ENCODE measurements around the gene ALKBH3. TPM values are rescaled to one million over a fixed set of nuclear protein-coding genes. Genes with fewer than 3 reads are reported as not detected.

ALKBH3 gene
- total RNA-seq, 3 donors from 2014 or later (not counting 1 experiment from before 2014, with no cell fraction given), result 24.3 to 30.8 (median 29.6) TPM

DNA sequence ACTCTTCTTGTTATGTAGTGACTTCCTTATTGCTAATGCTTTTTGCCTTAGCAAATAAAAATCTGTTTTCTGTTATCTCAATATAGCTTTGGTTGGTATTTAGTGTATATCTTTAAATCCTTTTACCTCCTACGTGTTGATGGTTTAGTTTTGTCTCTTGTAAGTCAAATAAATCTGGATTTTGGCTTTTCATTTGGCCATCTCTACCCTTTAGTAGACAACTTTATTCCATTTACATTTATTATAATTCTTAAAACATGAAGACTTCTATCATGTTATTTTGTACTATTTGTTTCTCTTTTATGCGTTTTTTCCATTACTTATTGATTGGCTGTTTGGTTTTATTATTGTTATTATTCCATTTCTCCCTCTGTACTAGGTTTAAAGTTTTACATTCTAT is 19.5 kb upstream of the ALKBH3 start:
- DNase-seq (no peak), ATAC-seq (no peak)
- Mint-ChIP-seq H3K9me3 (peaks cover 2 to 4% of the 10 kb centered on the region in 2 donors), H3K27me3 (ENCODE audit: low read depth in 2 of 2) (peaks cover 4 to 8% of the 10 kb centered on the region in 2 donors), H3K36me3 (no peaks in the 10 kb centered on the region), H3K4me3 (no peak overlapping the region), H3K4me1 (no peaks in the 10 kb centered on the region), H3K27ac (no peak overlapping the region)
- intact Hi-C loops (cut with micrococcal nuclease), result no loop called here
- H3K4me3 ChIP-seq (ENCODE audit: low read length), result no peak overlapping the region
- no peaks in the 10 kb centered on the region for H3K4me1 ChIP-seq (ENCODE audit: control insufficient read depth, insufficient read depth, low read length)
- WGBS (ENCODE audit: insufficient coverage), result no CpG with 5 or more reads among the region's 2 CpGs
- H3K36me3 ChIP-seq (ENCODE audit: control insufficient read depth, insufficient read depth, low read length), result no peaks in the 10 kb centered on the region
- TF ChIP-seq, protein P1, sequence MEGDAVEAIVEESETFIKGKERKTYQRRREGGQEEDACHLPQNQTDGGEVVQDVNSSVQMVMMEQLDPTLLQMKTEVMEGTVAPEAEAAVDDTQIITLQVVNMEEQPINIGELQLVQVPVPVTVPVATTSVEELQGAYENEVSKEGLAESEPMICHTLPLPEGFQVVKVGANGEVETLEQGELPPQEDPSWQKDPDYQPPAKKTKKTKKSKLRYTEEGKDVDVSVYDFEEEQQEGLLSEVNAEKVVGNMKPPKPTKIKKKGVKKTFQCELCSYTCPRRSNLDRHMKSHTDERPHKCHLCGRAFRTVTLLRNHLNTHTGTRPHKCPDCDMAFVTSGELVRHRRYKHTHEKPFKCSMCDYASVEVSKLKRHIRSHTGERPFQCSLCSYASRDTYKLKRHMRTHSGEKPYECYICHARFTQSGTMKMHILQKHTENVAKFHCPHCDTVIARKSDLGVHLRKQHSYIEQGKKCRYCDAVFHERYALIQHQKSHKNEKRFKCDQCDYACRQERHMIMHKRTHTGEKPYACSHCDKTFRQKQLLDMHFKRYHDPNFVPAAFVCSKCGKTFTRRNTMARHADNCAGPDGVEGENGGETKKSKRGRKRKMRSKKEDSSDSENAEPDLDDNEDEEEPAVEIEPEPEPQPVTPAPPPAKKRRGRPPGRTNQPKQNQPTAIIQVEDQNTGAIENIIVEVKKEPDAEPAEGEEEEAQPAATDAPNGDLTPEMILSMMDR (IDR thresholded peaks at IDR 0.05), result no peak
- no peak overlapping the region for H3K27ac ChIP-seq (ENCODE audit: low read length)
- H3K9me3 ChIP-seq (ENCODE audit: control insufficient read depth, insufficient read depth, low read length), result no peaks in the 10 kb centered on the region
- no peaks in the 10 kb centered on the region for H3K27me3 ChIP-seq (ENCODE audit: control insufficient read depth, insufficient read depth, low read length)

DNA sequence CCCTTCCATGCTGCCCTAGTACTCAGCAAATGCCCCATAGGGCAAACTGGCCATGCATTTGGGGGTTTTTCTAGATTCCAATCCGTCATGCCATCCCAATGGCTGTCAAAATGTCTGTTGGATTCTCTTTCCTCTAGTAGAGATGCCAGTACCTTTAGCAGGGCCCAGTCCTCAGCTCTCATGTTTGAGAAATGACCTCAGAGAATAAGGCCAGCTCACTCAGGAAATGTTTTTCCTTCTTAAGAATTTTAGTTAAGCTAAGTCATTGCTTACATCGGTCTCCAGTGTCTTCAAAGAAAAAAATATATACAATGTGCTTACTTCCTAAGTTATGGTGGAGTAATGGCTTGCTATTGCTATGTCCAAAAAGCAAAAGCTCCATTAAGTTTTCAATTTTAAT is 14.1 kb upstream of the ALKBH3 start:
- Mint-ChIP-seq H3K27me3 (ENCODE audit: low read depth in 2 of 2) (peaks cover 6 to 8% of the 10 kb centered on the region in 2 donors), H3K9me3 (no peaks in the 10 kb centered on the region), H3K36me3 (no peaks in the 10 kb centered on the region), H3K4me3 (no peak overlapping the region), H3K4me1 (peaks cover 28 to 29% of the 10 kb centered on the region in 2 donors), H3K27ac (no peak overlapping the region)
- H3K4me3 ChIP-seq (ENCODE audit: low read length), result no peak overlapping the region
- H3K36me3 ChIP-seq (ENCODE audit: control insufficient read depth, insufficient read depth, low read length), result no peaks in the 10 kb centered on the region
- ATAC-seq (no peak), DNase-seq (no peak)
- peaks cover 16% of the 10 kb centered on the region for H3K4me1 ChIP-seq (ENCODE audit: control insufficient read depth, insufficient read depth, low read length)
- no peaks in the 10 kb centered on the region for H3K9me3 ChIP-seq (ENCODE audit: control insufficient read depth, insufficient read depth, low read length)
- H3K27ac ChIP-seq (ENCODE audit: low read length), result no peak overlapping the region
- intact Hi-C loops (cut with micrococcal nuclease), result loop anchor here (5.0 kb wide), 1 partner anchor 554 kb away; the partner anchor contains the start of gene API5
- TF ChIP-seq, protein P1 (IDR thresholded peaks at IDR 0.05), result no peak
- H3K27me3 ChIP-seq (ENCODE audit: control insufficient read depth, insufficient read depth, low read length), result no peaks in the 10 kb centered on the region
- WGBS (ENCODE audit: insufficient coverage), result 86% methylated on average over 1 of the region's 2 CpGs

DNA sequence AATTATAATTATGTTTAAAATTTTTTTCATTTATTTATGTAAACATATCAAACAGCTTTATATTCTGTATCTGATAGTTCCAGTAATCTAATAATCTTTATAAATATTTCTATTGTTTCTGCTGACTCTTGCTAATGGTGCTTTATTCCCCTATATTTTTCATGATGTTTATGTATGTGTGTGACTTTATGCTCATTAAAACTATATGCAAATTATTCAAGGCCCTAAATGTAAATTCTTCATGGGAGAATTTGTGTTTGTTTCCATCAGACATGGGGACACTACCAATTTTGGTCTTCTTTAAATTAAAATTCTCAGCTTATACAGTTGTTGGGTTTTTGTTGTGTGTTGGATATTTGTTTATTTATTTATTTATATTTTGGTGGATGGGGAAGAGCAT is 13.7 kb upstream of the ALKBH3 start:
- TF ChIP-seq, protein P1 (IDR thresholded peaks at IDR 0.05), result no peak
- intact Hi-C loops (cut with micrococcal nuclease), result loop anchor here (5.0 kb wide), 1 partner anchor 555 kb away; the partner anchor contains the start of gene API5

More for the DNA sequence above, 13.7 kb upstream of the ALKBH3 start:
- Mint-ChIP-seq H3K9me3 (no peaks in the 10 kb centered on the region), H3K4me3 (no peak overlapping the region), H3K36me3 (no peaks in the 10 kb centered on the region), H3K4me1 (peaks cover 28 to 29% of the 10 kb centered on the region in 2 donors), H3K27ac (peak overlapping the region in 1 of 2 donors; percentile 86), H3K27me3 (ENCODE audit: low read depth in 2 of 2) (peaks cover 6 to 8% of the 10 kb centered on the region in 2 donors)
- H3K4me3 ChIP-seq (ENCODE audit: low read length), result no peak overlapping the region
- no peak overlapping the region for H3K27ac ChIP-seq (ENCODE audit: low read length)
- DNase-seq (no peak), ATAC-seq (no peak)
- H3K4me1 ChIP-seq (ENCODE audit: control insufficient read depth, insufficient read depth, low read length), result peaks cover 16% of the 10 kb centered on the region
- no peaks in the 10 kb centered on the region for H3K36me3 ChIP-seq (ENCODE audit: control insufficient read depth, insufficient read depth, low read length)
- no peaks in the 10 kb centered on the region for H3K27me3 ChIP-seq (ENCODE audit: control insufficient read depth, insufficient read depth, low read length)
- H3K9me3 ChIP-seq (ENCODE audit: control insufficient read depth, insufficient read depth, low read length), result no peaks in the 10 kb centered on the region
